Kidney capillary endothelial cell (primary cell): Measurements from ENCODE around the gene PLA2G5.
"Not testable (repeated sequence)": the region's sequence is repeated elsewhere in the genome, so short reads cannot be mapped to it uniquely, and the experiment has no call there.

Experiments used
- DNase-seq: peaks from one replicate; pipeline ENCODE4 v3.0.0-alpha.2; 2018; ENCODE audit warnings: low spot score

The PLA2G5 gene

DNA sequence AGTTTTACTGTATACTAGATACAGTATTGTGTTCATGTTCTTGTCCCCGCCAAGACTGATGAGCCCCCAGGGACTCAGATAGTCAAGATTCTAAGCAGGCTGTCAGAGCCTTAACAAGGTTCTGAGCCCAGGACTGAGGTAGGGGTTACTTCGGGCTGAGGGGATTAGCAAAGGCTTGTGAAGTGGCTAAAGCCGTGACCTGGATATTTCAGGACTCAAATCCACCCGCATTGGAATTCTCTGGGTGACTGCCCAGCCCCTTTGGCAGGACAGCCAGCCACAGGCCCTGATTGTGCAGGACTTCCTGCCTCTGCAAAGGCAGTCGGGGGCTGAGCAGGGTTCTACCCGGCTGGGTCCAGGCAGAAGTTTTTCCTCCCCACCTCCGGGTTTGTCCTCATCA, at the start of gene PLA2G5:
Gene PLA2G5, plus strand, starts transcription at position 321 of the 400 bp plus-strand sequence. CDS start 14,637 bp downstream, outside the sequence.
- no peak for DNase-seq

GRCh38 chr1:20028125-20028524, 41.9 kb upstream of the PLA2G5 start:
- no peak for DNase-seq

- DNase-seq, result no peak
These were observed 41.3 kb upstream of the PLA2G5 start for GRCh38 chr1:20028726-20029125.

GRCh38 chr1:20029178-20029912, 40.6 kb upstream of the PLA2G5 start:
- DNase-seq, result no peak

GRCh38 chr1:20030436-20031151, 39.4 kb upstream of the PLA2G5 start:
- not testable (repeated sequence) for DNase-seq

DNA sequence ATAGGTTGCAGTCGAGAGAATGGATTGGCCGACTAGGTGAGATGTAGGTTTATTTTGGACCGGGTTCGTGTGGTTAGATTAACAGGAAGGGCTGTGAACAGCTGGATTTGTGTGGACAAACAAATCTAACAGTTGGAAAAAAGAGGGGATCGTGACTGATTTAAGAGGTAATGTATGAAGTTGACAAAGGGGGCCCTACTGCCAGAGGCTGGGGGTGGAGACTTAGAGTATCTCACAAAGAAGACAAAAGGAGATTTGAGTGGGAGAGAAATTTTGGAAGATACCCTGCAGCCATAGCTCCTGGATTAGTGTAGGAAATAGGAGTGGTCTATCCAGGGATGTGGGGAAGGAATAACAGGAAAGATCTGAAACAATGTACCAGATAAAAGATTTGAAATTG, 38.8 kb upstream of the PLA2G5 start:
- DNase-seq, result no peak

DNA sequence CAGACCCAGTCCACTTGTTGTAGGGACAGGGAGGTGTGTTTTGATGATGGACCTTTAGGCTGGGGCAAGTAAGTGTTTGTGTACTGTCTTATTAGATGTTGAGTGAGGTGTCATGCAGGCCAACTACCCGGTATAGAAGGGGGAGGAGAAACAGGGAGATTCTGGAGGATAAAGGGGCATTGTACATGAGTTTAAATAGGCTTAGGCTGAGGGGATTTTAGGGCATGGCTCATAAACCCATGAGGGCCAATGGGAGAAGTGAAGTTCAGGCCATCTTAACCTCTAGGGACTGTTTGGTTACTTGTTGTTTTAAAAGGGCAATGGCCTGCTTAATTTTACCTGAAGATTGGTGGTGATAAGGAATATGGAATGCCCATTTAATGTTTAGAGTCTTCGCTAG, 38.2 kb upstream of the PLA2G5 start:
- no peak for DNase-seq

GRCh38 chr1:20032425-20032824, 37.6 kb upstream of the PLA2G5 start:
- no peak for DNase-seq

- no peak for DNase-seq
These were observed 36.6 kb upstream of the PLA2G5 start for GRCh38 chr1:20033420-20033819.

- DNase-seq, result no peak
These were observed 34.9 kb upstream of the PLA2G5 start for GRCh38 chr1:20035114-20035513.

DNA sequence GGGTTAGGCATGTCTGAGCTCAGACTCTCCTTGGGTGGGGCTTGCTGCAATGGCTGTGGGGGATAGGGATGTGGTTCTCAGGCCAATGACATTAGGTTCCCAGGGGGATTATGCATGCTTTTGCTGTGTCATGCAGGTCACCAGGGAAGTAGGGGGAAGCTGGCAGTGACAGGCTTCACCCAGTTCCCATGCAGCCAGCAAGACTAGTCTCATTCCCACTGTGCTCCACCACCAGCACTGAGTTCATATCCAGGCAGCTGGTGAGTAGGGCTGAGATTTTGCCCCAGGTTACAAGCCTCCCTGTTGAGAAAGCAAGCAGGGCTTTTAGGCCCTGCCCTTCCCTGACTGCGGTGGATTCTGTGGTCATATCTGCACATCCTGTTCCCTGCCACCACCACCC, 32.1 kb upstream of the PLA2G5 start:
- DNase-seq, result no peak

- no peak for DNase-seq
These were observed 22.9 kb upstream of the PLA2G5 start for GRCh38 chr1:20047096-20047495.

GRCh38 chr1:20048563-20048962, 21.4 kb upstream of the PLA2G5 start:
- no peak for DNase-seq

DNA sequence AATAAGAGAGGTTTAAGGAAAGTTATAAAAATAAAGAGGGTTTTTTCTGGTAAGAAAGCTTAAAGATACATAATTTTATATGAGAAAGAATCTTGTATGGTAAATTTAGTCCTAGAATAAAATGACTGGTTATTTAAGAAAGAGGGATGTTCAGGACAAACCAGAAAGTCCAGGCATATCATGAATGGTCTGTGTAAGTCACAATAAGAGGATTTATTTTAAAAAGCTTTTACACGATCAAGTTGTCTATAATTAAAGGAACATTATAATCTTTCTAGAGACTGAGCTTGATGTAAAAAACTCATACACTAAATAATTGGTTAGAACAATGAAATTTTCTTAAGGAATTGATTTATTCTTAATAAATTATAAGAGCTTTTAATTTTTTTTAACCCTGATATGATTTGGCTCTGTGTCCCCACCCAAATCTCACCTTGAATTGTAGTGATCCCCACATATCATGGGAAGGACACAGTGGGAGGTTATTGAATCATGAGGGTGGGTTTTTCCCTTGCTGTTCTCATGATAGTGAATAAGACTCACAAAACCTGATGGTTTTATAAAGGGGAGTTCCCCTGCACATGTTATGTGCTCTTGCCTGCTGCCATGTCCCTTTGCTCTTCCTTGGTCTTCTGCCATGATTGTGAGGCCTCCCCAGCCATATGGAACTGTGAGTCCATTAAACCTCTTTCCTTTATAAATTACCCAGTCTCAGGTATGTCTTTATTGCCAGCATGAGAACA, 20.8 kb upstream of the PLA2G5 start:
- not testable (repeated sequence) for DNase-seq

DNA sequence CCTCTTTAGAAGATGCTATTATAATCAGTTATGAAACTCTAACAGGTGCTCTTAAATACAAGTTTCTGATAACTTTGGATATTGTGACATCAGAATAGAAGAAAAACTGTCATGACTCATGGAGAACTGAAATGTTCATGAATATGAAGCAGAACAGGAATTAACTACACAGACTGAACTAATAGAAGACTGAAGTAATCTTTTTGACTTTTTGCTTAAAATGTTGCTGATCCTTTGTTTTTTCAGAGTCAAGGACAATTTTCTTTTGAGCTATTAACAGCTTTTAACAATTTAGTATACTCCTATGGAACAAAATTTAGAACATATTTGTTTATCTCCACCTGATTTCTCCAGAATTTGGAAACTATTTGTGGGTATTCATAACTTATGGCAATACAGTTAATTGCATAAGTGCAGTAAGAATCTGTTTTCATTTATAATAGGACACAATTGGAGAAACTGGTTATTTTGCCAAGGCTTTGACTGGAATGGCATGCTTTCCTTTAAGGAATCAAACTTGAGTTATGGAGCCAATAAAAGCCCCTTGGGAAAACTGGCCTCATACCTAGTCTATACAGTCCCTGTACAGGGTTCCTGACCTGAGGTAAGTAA, 18.7 kb upstream of the PLA2G5 start:
- DNase-seq, result no peak

DNA sequence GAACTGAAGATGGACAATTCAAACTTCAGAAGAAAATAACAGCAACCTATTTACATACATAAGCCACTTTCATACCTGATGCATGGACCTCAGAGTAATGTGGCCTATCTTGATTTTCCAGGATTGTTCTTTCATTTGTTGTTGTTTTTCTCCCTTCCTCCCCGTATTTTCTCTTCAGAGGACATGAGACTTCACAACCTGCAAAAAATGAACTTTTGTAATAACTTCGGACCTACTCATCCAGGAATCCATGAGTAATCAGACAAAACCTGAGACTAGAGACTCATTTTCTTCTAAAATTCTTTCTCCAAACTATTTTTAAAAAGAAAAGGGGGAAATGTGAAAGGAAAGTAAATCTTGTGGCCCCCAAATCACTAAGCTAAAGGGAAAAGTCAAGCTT, 17.6 kb upstream of the PLA2G5 start:
- no peak for DNase-seq

GRCh38 chr1:20057886-20058420, 12.0 kb upstream of the PLA2G5 start:
- DNase-seq, result no peak

- peak; percentile 20 for DNase-seq
These were observed 11.5 kb upstream of the PLA2G5 start for GRCh38 chr1:20058531-20058930.

GRCh38 chr1:20059847-20060246, 10.1 kb upstream of the PLA2G5 start:
- no peak for DNase-seq

DNA sequence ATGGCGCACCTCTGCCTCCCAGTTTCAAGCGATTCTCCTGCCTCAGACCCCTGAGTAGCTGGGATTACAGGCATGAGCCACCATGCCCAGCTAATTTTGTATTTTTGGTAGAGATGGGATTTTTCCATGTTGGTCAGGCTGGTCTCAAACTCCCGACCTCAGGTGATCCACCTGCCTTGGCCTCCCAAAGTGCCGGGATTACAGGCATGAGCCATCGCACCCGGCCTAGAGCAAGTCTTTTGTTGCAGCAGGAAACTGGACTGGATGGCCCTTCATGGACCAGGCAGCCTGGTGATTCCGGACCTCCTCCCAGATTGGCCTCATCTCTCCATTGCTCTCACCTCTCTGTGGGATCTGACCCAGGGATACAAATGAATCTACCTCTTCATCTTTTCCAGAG, 9.2 kb upstream of the PLA2G5 start:
- DNase-seq, result not testable (repeated sequence)

DNA sequence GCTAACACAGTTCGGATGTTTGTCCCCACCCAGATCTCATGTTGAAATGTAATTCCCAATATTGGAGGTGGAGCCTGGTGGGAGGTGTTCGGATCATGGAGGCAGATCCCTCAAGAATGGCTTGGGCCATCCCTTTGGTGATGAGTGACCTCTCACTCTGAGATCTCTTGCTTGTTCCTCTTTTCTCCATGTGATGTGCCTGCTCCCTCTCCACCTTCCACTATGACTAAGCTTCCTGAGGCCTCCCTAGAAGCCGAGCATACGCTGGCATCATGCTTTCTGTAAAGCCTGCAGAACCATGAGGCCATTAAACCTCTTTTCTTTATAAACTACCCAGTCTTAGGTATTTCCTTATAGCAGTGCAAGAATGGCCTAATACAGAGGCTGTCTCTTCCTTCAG, 8.1 kb upstream of the PLA2G5 start:
- DNase-seq, result no peak

DNA sequence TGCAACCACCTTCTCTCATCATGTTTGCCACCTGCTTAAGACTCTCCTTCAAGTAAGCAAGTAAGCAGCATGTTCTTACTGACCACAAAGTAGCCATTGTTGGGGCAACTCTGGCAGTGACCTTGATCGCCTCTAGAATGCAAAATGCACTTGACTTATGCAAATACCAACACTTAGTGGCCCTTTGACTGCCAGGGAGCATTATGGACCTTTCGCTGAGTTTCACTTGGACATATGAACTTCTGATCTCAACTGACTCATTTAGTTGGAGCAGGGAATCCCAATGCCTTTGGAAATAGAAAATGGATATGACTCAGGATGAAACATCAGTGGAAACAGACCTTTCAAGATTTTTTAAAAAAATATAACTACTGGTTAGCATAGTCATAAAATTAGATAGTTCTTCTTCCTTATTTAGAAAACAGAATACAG, 6.1 kb upstream of the PLA2G5 start:
- peak; percentile 86 for DNase-seq
